OCI-LY1 (cell line): Measurements from ENCODE around the gene TECTB.

Experiments
- EZH2 ChIP-seq: fragments of 200-600 bp; sonication (generic), shearing (Covaris generic); IDR thresholded peaks from 2 replicates; pipeline ENCODE4 v1.8.0; 2017; ENCODE audit warnings: borderline replicate concordance, mixed run types, mild to moderate bottlenecking, antibody characterized with exemption, low read length, moderate library complexity, mixed read lengths
- TF ChIP-seq, protein P1 (sequence below): fragments of 200-600 bp; sonication (generic), shearing (Covaris generic); IDR thresholded peaks from 2 replicates; pipeline ENCODE4 v1.5.1; 2017; ENCODE audit warnings: mild to moderate bottlenecking, antibody characterized with exemption, low read length, moderate library complexity, mixed read lengths

DNA sequence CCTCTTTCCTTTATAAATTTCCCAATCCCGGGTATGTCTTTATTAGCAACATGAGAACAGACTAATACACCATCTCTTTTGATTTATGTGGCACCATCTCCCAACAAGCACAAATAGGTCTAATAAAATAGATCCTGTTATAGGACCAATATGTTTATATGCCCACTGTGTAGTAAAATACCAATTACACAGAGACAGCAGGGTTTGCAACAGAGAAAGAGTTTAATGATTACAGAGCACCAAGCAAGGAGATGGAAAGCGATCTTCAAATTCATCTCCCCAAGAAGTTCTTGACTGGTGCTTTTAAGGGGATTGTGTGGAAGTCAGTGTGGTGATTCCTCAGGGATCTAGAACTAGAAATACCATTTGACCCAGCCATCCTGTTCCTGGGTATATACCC is 33.5 kb upstream of the TECTB start:
- TF ChIP-seq EZH2, result no peak
- TF ChIP-seq, protein P1, sequence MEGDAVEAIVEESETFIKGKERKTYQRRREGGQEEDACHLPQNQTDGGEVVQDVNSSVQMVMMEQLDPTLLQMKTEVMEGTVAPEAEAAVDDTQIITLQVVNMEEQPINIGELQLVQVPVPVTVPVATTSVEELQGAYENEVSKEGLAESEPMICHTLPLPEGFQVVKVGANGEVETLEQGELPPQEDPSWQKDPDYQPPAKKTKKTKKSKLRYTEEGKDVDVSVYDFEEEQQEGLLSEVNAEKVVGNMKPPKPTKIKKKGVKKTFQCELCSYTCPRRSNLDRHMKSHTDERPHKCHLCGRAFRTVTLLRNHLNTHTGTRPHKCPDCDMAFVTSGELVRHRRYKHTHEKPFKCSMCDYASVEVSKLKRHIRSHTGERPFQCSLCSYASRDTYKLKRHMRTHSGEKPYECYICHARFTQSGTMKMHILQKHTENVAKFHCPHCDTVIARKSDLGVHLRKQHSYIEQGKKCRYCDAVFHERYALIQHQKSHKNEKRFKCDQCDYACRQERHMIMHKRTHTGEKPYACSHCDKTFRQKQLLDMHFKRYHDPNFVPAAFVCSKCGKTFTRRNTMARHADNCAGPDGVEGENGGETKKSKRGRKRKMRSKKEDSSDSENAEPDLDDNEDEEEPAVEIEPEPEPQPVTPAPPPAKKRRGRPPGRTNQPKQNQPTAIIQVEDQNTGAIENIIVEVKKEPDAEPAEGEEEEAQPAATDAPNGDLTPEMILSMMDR, result no peak
